GM12872 (cell line): ENCODE results near the gene ABHD2.

Experiments used
- CTCF ChIP-seq: IDR thresholded peaks from 3 replicates; pipeline ENCODE4 v1.5.1; 2011; ENCODE audit warnings: low read depth, mild to moderate bottlenecking, low read length, moderate library complexity; ENCODE audit not compliant: insufficient read depth

Gene ABHD2

DNA sequence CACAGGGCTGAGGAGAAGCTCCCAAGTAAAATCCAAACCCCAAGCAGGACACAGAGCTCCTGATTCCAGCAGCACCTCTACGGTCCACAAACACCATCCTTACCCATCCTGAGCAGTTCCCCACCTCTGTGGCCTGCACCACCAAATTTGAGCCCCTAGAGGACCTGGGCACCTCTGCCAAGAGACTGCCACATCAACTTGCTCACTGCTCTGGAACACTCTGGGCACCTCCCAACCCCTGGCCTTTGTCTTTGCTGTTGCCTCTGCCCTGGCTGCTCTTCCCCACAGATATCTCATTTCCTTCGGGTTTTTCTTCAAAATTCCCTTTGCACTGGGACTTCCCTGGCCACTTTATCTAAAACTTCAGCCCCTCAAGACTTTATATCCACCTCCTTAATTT lies 127.4 kb downstream of the ABHD2 start:
- no peak for TF ChIP-seq CTCF

DNA sequence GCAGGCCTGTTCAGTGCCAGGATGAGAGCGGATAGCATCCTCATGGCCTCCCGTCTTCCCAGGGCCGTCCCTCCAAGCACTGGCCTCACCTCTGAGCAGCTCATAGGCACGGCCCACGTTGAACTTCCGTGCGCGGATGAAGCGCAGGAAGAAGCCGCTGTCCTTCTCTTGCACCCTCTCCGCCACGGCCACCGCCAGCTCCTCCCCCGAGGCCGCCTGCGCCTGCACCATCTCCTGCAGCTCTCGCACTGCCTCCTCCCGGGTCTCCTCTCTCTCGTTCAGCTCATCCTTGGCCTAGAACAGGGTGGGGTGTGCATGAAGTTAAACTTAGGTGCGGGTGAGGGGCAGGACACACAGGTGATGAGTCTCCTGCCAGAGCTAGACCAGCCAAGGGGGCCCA lies 128.8 kb downstream of the ABHD2 start:
- TF ChIP-seq CTCF: no peak

DNA sequence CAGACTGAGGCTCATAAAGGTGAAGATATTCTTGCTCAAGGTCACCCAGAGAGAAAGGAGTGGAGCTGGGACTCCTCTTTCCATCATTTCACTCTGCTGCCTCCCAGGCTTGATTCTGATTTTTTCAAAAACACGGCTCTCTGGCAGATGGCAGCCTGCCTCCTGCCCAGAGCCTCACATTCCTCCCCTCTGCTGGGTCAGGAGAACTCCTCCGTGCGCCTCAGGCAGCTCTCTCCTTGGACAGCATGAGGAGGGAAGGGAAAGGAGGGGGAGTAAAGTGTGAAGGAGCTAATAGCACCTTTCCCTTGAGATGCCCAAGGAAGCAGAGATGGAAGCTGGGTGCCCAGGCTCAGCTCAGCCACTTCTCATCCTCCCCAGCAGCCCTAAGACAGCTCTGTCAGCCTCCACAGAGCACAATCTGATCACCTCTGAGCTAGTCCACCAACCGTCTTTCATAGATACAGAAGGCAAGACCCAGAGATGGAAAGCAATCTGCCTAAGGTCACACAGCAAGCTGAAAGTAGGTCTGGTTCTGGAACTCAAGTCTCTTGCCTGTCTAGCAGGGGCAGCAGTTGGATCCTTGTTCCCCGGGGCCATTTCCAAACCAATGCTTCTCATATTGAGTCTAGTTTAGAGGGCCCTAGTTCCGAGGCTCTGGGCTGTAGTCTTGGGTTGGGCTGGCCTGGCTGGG lies 129.6 kb downstream of the ABHD2 start:
- TF ChIP-seq CTCF: no peak

DNA sequence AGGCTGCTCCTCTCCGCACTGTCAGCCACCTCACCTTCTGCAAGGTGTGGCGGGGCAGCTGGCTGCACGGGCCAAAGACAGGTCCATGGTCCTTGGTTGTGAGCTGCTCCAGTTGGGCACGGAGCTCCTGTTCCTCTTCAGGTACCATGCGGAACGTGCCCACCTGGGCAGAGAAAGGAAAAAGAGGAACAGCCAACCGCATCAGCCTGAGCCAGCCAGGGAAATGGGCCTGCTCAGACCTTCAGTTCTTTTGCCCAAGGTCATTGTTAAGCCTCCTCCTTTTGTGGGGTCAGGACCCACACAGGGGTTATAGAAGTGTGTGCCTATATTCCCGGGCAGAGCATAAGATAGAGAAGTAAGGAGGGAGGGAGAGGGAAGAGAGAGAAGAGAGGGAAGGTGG lies 130.3 kb downstream of the ABHD2 start:
- TF ChIP-seq CTCF: no peak

GRCh38 chr15:89221543-89221942 lies 133.3 kb downstream of the ABHD2 start, which contains the start of gene RLBP1:
RLBP1 (minus strand) TSS chr15:89221579; CDS start chr15:89218975, 2,604 bp downstream.
- TF ChIP-seq CTCF: no peak

DNA sequence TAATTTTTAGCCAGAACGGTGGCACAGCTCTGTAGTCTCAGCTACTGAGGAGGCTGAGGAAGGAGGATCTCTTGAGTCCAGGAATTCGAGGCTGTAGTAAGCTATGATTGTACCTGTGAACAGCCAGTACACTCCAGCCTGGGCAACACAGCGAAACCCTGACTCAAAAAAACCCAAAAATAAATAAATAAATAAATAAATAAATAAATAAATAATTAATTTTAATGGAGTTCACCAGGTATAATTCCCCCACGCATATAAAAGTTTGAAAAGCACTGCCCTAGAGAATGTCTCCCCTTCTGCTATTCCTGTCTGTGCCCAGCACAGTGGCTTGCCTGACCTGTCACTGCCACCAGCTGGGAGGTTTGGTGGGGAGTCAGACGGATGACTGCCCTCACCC lies 137.3 kb downstream of the ABHD2 start:
- TF ChIP-seq CTCF: no peak

GRCh38 chr15:89226359-89227221 lies 138.3 kb downstream of the ABHD2 start:
- TF ChIP-seq CTCF: no peak
